ENCODE results near the gene CENPP.
"Not testable (repeated sequence)": the region's sequence is repeated elsewhere in the genome, so short reads cannot be mapped to it uniquely, and the experiment has no call there.

CENPP gene

GRCh38 chr9:92619601-92620300, 294.0 kb downstream of the CENPP start:
- H3K36me3 ChIP-seq (replicated peaks; ENCODE audit: low read depth, low read length) = peaks cover 19% of the 10 kb centered on the region
- no peak for TF ChIP-seq CTCF (IDR thresholded peaks at IDR 0.05; ENCODE audit: low read depth, low read length)
- TF ChIP-seq EZH2phosphoT487 (IDR thresholded peaks at IDR 0.05; ENCODE audit: low read depth) = no peak
- no peak overlapping the region for H2AFZ ChIP-seq (ENCODE audit: low read depth, low read length)
- H3K9ac ChIP-seq (ENCODE audit: low read length) = no peak overlapping the region
- no peaks in the 10 kb centered on the region for H3K9me3 ChIP-seq (ENCODE audit: insufficient read depth, low read length)
- no peak overlapping the region for H3K4me3 ChIP-seq (ENCODE audit: low read length)
- H3K79me2 ChIP-seq (ENCODE audit: low read length) = no peaks in the 10 kb centered on the region
- no peaks in the 10 kb centered on the region for H3K4me1 ChIP-seq (ENCODE audit: low read length)
- H3K27ac ChIP-seq (ENCODE audit: low read length) = no peak overlapping the region
- no peaks in the 10 kb centered on the region for H4K20me1 ChIP-seq (ENCODE audit: insufficient read depth, low read length)
- H3K4me2 ChIP-seq (ENCODE audit: low read length) = no peak overlapping the region
- H3K27me3 ChIP-seq (ENCODE audit: low read depth, low read length) = no peaks in the 10 kb centered on the region

- Histone ChIP-seq H3K4me2 (ENCODE audit: low read length) (no peak overlapping the region), H2AFZ (ENCODE audit: low read depth, low read length) (no peak overlapping the region), H4K20me1 (ENCODE audit: insufficient read depth, low read length) (no peaks in the 10 kb centered on the region), H3K4me1 (ENCODE audit: low read length) (no peaks in the 10 kb centered on the region), H3K9me3 (ENCODE audit: insufficient read depth, low read length) (no peaks in the 10 kb centered on the region), H3K36me3 (replicated peaks; ENCODE audit: low read depth, low read length) (peaks cover 19% of the 10 kb centered on the region), H3K27ac (ENCODE audit: low read length) (no peak overlapping the region), H3K27me3 (ENCODE audit: low read depth, low read length) (no peaks in the 10 kb centered on the region), H3K9ac (ENCODE audit: low read length) (no peak overlapping the region), H3K79me2 (ENCODE audit: low read length) (no peaks in the 10 kb centered on the region), H3K4me3 (ENCODE audit: low read length) (no peak overlapping the region)
- TF ChIP-seq EZH2phosphoT487 (IDR thresholded peaks at IDR 0.05; ENCODE audit: low read depth) (no peak), CTCF (IDR thresholded peaks at IDR 0.05; ENCODE audit: low read depth, low read length) (no peak)
Observed at GRCh38 chr9:92620845-92621244, 295.1 kb downstream of the CENPP start.

- not testable (repeated sequence) for H3K9ac ChIP-seq (ENCODE audit: low read length); H3K4me3 ChIP-seq (ENCODE audit: low read length)
- H3K36me3 ChIP-seq (replicated peaks; ENCODE audit: low read depth, low read length) = peaks cover 15% of the 10 kb centered on the region
Observed at GRCh38 chr9:92623936-92624335, 298.2 kb downstream of the CENPP start.

GRCh38 chr9:92626484-92626883, 300.7 kb downstream of the CENPP start:
- Histone ChIP-seq H3K27ac (ENCODE audit: low read length) (no peak overlapping the region), H3K36me3 (replicated peaks; ENCODE audit: low read depth, low read length) (peaks cover 14% of the 10 kb centered on the region), H3K9ac (ENCODE audit: low read length) (no peak overlapping the region)

More at GRCh38 chr9:92623936-92624335, 298.2 kb downstream of the CENPP start:
- not testable (repeated sequence) for H3K79me2 ChIP-seq (ENCODE audit: low read length); H4K20me1 ChIP-seq (ENCODE audit: insufficient read depth, low read length); H3K27me3 ChIP-seq (ENCODE audit: low read depth, low read length); H3K27ac ChIP-seq (ENCODE audit: low read length); H3K4me2 ChIP-seq (ENCODE audit: low read length); H3K9me3 ChIP-seq (ENCODE audit: insufficient read depth, low read length); H2AFZ ChIP-seq (ENCODE audit: low read depth, low read length); H3K4me1 ChIP-seq (ENCODE audit: low read length)

More at GRCh38 chr9:92626484-92626883, 300.7 kb downstream of the CENPP start:
- no peaks in the 10 kb centered on the region for H3K79me2 ChIP-seq (ENCODE audit: low read length)
- no peaks in the 10 kb centered on the region for H3K9me3 ChIP-seq (ENCODE audit: insufficient read depth, low read length)
- no peak overlapping the region for H2AFZ ChIP-seq (ENCODE audit: low read depth, low read length)
- no peaks in the 10 kb centered on the region for H4K20me1 ChIP-seq (ENCODE audit: insufficient read depth, low read length)
- no peak overlapping the region for H3K4me3 ChIP-seq (ENCODE audit: low read length)
- no peaks in the 10 kb centered on the region for H3K27me3 ChIP-seq (ENCODE audit: low read depth, low read length)
- TF ChIP-seq CTCF (IDR thresholded peaks at IDR 0.05; ENCODE audit: low read depth, low read length) (no peak), EZH2phosphoT487 (IDR thresholded peaks at IDR 0.05; ENCODE audit: low read depth) (no peak)
- H3K4me2 ChIP-seq (ENCODE audit: low read length) = no peak overlapping the region
- H3K4me1 ChIP-seq (ENCODE audit: low read length) = no peaks in the 10 kb centered on the region
